ENCODE results near the gene FAM229B.
"Not testable (repeated sequence)": the region's sequence is repeated elsewhere in the genome, so short reads cannot be mapped to it uniquely, and the experiment has no call there.

The FAM229B gene, protein sequence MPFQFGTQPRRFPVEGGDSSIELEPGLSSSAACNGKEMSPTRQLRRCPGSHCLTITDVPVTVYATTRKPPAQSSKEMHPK

GRCh38 chr6:112087136-112087911, at the start of gene FAM229B, which contains the start of gene TUBE1:
Gene FAM229B (plus strand): TSS chr6:112087591. CDS start chr6:112099284, 11,693 bp downstream.
Gene TUBE1 (minus strand): TSS chr6:112087482. CDS start chr6:112087434, 48 bp downstream.
- peak; percentile 76 for DNase-seq (ENCODE audit: low read depth)

DNA sequence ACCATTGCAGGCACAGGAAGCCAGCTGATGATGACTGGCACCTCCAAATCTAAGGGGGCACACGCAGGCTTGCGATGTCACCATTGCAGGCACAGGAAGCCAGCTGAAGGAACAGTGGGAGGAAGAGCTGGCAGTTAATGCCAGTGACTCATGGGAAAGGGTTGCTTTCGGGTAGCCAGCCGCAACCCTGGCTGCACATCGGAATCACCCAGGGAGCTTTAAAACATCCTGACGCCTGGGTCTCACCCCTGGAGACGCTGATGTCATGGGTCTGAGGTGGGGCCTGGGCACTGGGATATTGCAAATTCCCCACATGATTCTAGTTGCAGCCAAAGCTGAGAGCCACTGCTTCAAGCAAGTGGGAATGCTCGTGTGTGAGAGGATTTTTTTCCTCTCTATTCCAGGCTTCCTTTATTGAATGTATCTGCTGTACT, 49.6 kb upstream of the FAM229B start:
- DNase-seq (ENCODE audit: low read depth) = no peak

- no peak for DNase-seq (ENCODE audit: low read depth)
Observed at GRCh38 chr6:112038268-112038667, 49.1 kb upstream of the FAM229B start.

DNA sequence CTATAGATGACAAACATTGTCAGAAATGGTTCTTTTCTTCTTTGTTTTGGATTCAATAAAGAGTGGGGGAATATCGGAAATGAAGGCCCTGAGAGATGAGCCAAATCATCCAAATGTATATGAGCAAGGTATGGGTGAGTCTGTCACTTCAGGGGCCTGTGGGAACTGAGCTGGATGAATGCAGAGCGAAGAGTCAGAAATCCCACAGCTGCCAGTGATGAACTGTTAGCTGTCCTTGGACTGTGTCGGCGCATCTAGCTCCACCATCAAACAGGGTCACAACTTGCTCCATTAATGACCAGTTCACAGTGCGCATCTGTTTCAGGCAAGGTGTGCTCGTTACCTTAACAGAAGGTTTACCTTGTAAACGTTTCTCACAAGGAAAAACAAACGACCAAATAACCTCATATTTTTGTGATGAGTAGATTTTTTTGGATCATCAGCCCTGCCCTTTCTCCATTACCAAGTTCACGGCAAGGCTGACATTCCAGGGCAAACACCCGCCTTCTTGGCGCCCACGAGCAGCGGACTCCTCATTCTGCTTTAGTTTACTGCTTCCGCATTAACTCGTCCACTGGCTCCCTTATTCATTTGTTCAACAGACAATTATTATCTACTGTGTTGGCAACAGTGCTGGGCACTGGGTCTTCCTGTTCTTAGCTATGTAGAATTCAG, 48.5 kb upstream of the FAM229B start:
- no peak for DNase-seq (ENCODE audit: low read depth)

DNA sequence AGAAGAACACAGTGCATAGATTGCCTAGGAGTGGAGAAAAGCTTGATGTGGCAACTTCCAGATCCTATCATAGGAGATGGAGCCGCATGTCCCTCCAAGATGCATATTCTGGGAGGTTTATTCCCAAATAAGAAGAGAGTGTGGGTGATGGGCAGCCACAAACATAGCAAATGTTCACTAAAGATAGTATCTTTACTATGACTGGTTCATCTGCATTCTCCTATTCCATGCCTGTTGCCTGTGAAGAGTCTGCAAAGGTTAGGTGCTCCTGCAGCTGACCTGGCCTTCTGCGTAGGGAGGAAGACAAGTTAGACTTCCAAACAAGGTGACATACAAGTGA, 48.0 kb upstream of the FAM229B start:
- DNase-seq (ENCODE audit: low read depth) = no peak

- DNase-seq (ENCODE audit: low read depth) = no peak
Observed at GRCh38 chr6:112040956-112041355, 46.4 kb upstream of the FAM229B start.

DNA sequence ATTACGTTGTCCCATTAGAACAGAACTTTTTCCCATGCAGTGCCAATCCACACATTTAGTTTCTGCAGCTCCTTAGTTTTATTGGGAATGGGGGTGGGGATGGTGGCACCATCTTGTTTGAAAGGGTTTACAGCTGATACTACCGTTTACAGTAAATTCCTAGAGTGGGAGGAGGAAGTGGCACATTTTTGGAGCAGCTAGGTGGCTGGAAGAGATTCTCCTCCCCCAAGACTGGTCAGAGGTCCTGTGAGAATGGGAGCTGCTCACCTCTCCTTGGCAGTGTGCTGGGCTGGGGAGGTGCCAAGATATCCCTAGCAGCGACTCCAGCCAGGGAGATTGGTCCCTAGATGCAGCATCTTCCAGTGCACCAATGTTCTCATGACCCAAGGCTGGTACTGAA, 45.9 kb upstream of the FAM229B start:
- DNase-seq (ENCODE audit: low read depth) = no peak

DNA sequence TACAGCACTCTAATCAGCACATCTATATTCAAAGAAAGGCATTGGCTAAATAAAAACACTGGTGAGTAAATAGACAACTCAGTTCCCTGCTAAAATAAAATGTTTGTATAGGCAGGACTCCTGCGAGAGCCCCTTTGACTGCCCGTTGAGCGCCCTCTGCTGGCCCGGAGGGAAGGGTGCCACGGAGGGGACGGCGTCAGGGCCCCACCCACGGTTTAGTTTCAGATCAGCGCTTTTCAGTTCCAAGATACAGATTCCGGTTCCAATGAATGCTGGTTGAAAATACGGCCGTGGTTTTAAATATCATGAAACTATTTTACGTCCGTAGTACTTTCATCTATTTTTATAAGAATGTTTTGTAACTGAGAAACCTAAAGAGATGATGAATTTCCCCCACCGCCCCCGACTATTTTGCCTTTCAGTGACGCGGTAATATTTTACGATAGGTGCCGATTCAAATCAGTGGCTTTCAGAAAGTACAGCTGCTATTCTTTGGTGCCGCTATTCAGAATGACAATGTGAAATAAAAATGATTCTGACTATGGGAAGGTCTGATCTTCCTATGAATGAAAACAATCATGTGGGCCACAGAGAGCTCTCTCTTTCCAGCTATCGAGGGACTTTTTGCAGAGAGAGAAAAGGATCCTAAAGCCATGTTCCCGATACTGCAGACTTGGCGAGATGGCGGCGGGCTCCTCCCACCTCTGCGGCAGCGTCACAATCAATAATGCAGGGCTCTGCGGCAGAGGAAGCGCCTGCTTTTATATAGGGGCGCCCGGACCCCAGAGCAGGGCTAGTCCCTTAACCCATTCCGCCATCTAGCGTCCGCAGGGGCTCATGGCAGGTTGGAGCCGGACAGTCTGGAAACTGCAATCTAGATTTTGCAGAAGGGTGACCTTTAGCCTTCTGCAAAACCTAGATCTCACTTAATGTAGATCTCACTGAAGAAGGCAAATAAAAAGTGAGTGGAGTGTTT, 44.1 kb upstream of the FAM229B start:
- DNase-seq (ENCODE audit: low read depth) = peak; percentile 80

DNA sequence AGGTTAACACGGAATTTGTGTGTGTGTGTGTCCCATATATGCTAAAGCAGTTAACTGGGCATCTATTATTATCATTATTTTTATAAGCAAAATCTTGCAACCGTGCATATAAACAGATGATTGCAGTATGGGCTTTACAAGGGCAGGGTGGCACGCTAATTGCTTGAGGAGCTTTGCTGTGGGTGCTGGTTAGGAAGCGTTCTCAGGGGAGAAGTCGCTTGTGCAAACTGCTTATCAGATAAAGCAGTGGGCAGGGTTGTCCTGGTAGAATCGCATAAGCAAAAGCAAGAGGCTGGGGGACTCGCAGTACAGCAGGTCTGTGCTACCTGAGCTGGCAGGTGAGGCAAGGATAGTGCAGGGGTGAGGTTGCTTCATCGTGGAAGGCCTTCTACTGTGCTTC, 43.2 kb upstream of the FAM229B start:
- DNase-seq (ENCODE audit: low read depth) = no peak

- no peak for DNase-seq (ENCODE audit: low read depth)
Observed at GRCh38 chr6:112044856-112045255, 42.5 kb upstream of the FAM229B start.

- not testable (repeated sequence) for DNase-seq (ENCODE audit: low read depth)
Observed at GRCh38 chr6:112047523-112047922, 39.9 kb upstream of the FAM229B start.

GRCh38 chr6:112049026-112049799, 38.2 kb upstream of the FAM229B start:
- no peak for DNase-seq (ENCODE audit: low read depth)

GRCh38 chr6:112049996-112050395, 37.4 kb upstream of the FAM229B start:
- DNase-seq (ENCODE audit: low read depth) = no peak

GRCh38 chr6:112050429-112050828, 37.0 kb upstream of the FAM229B start:
- DNase-seq (ENCODE audit: low read depth) = no peak

DNA sequence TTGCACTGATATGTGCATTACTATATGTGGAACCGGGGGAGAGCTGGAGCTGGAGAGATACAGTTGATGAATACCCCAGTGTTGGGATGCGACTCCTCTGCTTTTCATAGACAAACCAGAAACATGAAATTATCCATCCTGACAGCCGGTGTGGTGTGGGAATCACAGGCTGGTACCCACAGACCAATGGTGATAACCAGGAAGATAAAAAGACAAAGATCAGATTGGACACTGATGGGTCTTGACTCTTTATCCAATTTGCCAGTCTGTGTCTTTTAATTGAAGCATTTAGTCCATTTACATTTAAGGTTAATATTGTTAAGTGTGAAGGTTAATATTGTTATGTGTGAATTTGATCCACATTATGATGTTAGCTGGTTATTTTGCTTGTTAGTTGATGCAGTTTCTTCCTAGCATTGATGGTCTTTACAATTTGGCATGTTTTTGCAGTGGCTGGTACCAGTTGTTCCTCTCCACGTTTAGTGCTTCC, 36.1 kb upstream of the FAM229B start:
- DNase-seq (ENCODE audit: low read depth) = not testable (repeated sequence)

- no peak for DNase-seq (ENCODE audit: low read depth)
Observed at GRCh38 chr6:112054001-112054400, 33.4 kb upstream of the FAM229B start, which contains the start of gene CCN6. Gene CCN6 (plus strand): TSS chr6:112054104. CDS start chr6:112054358, 254 bp downstream.

DNA sequence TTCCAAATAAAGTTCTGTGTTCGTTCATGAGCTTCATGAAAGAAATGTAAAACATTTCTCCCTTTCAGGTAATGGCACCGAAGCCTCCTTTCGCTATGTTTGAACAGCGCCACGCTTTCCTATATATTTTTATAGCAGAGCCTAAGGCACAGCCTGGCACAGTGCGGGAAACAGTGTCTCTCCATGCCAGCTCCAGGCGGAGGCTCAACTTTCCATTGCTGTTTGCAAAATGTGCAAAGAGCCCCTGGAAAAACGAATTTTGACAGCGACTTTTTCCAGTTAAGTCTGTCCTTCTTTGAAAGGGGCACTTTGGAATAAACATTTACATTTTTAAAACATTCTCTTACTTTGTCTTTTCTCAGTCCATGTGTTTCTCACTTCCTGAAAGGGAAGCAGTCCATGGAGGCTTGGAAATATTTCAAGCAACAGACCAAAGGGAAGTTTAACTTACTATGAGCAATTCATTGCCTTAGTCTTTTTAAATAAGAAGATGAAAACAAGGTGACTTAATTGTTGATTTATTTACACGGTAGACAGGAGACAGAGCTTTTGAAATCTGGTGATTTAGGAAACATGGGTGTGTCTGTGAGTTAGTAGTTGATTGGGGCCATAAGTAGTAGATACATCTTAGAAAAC, 32.7 kb upstream of the FAM229B start:
- DNase-seq (ENCODE audit: low read depth) = no peak

GRCh38 chr6:112058243-112059032, 29.0 kb upstream of the FAM229B start:
- DNase-seq (ENCODE audit: low read depth) = no peak

GRCh38 chr6:112061605-112062004, 25.8 kb upstream of the FAM229B start:
- DNase-seq (ENCODE audit: low read depth) = no peak

GRCh38 chr6:112062966-112063365, 24.4 kb upstream of the FAM229B start:
- no peak for DNase-seq (ENCODE audit: low read depth)
